Activated naive CD8-positive, alpha-beta T cell treated with anti-CD3 and anti-CD28 coated beads, Interleukin-2, amount 50 U/mL, for 16 hours (primary cell): ENCODE data around the gene TPRA1.
A peak's percentile ranks its signal among the peaks of the same experiment; 100 is the strongest.

Experiments
- DNase-seq: peaks from one replicate; pipeline ENCODE4 v3.0.0-alpha.2; 2020; ENCODE audit warnings: low read depth, low spot score

TPRA1 gene

DNA sequence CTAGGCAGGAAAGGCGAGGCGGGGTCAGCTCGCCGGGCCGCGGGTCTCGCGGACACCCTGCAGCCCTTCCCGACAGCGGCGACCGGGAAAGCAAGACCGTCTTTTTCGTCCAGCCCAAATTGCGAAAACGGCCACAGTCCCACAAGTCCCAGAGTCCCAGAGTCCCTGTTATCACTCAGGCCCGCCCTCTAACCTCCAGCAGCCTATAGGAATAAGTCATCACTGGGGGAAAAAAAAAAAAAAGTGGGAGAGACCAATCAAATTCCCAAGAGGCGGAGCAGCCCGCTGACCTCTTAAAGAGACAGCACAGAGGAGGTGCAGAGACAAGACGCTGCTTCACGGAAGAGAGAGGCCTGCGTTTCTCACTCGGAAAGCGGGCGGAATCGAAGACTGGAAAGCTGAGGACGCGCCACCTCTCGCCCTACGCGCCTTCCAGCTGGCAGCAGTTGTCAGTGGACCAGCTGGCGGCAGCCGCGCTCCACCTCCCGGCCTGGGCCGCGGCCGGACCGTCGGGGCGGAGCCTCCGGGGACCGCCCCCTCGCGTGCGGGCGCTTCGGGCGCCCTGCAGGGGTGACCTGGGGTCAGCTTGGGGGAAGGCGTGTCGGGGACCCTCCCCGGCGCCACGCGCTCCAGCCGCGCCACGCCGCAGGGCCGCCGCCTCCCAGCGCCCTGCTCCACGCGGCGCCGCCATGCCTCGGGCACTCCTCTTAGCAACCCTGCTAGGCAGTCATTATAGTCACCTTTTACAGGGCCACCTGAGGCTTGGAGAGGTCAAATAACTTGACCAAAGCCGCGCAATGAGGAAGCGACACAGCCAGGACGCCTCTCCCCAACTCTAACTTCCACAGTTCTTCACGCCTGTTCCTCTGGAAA is at the start of gene TPRA1:
TPRA1 (minus strand) TSS at position 141 of the 873 bp plus-strand sequence. CDS start 10,587 bp downstream, outside the sequence.
- DNase-seq, result peak; percentile 50

DNA sequence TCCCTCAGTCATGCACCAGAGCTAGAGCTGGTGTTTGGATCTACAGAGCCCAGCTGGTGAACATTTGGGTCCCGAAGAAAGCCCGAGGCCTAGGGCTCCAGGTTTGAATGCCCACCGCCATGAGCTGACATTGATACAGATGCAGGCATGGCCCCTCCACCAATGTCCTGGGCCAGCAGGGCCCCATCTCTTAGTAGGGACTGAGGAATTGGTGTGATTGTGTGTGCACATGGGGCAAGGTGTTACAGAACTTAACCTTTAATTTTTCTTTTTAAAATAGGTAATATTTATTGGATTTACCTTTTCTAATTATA is 49.5 kb upstream of the TPRA1 start:
- DNase-seq, result no peak

DNA sequence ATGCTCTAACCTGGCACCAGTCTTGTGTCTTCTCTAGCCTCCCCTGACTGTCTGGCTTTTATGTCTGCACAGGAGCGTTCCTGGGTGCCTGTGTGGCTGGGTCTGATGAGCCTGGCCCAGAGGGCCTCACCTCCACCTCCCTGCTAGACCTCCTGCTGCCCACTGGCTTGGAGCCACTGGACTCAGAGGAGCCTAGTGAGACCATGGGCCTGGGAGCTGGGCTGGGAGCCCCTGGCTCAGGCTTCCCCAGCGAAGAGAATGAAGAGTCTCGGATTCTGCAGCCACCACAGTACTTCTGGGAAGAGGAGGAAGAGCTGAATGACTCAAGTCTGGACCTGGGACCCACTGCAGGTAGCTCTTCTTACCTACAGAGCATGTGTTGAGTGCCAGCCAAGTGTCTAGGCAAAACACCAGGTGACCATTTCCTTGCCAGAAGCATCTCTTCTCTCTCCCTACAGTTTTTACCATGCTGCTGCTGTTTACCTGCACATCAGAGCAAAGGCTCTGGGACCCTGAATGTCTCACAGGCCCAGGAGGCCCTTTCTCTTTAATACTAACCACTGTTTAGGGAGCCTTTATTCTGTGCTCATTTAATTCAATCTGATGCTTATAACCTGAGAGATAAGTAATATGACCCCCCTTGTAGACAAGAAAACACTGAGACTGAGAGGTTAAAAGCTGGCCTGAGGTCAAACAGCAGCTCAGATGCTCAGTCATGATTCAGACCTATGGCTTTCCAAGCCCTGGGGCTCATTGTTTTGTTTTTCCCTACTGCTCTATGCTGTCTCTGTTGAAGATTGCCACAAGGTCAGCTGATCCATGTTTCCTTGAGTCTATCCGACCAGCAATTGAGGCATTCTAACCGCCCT is 48.9 kb upstream of the TPRA1 start:
- DNase-seq, result no peak

DNA sequence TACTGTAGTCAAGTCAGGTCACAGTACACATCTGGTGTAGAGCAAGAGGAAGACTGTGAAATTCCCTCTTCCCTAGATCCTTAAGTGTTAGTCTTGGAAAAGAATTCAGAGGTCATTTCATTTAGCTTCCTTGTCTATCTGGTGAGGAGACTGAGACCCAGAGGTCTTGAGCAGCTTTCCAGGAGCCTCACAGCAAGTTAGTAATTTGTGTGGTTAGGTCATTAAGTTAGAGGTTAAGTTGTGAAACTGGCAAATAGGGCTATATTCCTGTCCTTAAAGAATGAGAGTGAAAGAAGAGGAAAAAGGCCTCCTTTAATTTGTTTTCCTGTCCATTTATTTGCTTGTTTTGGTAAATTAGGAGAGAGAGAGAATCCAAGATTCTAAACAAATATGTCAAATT is 47.4 kb upstream of the TPRA1 start:
- DNase-seq, result no peak

DNA sequence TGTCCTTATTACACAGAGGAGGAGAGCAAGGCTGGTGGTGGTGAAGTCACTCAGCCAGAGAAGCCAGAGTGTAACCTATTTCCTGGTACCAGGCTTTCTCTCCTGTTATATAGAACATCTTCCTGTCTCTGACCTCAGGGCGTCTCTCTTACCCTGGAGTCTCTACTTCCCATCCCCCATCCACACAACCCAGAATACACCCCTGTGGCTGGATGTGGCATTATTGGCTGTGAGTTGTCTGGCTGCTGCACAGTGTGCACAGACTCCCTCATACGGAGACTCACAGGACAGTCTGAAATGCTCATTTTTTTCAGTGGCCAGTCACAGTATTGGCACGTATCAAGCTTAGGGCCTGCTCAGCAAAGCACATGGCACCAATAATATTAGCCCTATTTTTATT is 47.0 kb upstream of the TPRA1 start:
- no peak for DNase-seq

DNA sequence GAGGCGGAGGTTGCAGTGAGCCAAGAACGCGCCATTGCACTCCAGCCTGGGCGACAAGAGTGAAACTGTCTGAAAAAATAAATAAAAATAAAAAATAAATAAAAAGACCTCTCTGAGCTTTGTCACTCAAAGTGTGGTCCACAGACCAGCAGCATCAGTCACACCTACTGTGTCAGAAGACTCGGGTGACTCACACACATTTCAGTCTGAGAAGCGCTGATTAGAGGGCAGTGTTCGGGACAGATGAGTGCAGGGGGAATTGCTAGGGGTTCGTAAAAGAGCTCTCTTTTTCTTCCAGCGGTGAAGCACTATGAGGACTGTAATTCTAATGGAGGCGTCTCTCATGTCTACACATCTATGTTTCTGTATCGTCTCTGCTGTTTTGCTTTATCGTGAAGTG is 44.1 kb upstream of the TPRA1 start:
- DNase-seq, result no peak

DNA sequence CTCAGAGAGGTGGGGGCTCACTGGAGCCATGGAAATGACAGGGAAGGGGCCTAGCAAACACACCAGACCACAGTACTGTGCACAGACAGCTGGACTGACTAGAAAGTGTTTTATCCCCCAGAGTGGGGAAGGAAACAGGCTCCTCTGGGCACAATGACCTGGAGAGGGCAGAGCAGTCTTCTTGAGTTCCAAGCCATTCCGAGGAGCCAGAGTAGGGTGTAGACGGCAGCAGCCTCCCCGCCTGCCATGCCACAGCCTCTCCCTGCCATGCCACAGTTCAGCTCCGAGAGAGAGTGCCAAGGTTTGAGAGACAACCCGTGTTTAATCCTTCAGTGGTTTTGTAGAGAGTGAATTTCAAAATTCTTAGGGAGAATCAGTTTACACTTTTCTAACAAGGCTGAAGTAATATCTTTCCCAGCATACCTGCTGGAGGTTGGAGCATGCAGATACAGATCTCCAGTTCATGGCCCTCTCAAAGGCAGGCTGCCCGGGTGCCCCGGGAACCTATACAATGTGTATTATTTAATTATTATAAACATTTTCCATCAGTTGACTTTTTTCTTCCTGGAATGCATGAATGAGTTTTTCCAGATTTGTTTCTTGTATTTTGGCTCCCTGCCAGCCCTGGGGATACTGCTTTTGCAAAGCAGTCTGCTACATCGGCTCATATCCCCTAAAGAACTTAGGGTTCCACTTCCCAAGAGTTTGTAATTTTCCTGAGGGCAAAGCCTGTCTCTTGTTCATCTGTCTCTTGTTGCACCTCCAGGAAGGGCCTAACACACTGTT is 41.7 kb upstream of the TPRA1 start:
- DNase-seq, result no peak

DNA sequence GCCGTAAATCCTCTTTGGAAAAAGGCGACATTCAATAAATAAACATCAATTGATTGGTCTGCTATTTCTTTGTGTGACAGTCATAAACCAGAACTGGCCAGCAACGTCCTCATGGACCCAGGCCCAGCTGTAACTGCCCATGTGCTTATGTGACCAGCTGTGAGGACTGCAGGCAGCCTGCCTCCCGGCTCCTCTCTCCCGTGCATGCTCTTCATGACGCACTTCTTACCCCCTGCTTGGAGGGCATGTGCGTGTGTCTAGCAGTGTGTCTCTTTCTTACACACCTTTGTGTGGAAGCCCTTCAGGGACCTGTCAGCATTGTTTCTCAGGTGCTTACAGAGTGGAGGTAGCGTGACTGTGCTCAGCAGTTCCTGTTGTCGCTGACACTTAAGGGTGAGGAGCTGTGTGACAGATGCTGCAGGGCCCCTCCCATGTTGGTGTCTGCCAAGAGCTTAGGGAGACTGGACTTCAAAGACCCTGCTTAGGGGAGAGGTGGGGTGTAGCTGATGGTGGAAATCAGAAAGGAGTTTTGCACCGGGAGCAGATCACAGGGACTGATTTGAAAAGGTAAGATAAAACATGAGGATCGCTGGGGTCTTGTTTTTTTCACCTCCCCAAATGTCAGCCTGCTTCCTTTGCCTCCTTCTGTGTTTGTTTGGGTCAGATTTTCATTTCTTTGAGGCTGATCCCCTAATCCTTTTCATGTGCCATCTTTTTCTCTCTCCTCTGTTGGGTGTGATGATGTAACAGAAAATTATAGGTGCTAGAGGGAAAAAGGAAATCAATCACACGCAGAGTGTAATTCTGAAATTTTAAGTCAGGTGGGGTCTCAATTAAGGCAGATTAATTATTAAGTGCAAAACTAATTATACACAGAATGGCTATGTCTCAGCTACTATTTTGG is 40.5 kb upstream of the TPRA1 start:
- DNase-seq, result no peak

DNA sequence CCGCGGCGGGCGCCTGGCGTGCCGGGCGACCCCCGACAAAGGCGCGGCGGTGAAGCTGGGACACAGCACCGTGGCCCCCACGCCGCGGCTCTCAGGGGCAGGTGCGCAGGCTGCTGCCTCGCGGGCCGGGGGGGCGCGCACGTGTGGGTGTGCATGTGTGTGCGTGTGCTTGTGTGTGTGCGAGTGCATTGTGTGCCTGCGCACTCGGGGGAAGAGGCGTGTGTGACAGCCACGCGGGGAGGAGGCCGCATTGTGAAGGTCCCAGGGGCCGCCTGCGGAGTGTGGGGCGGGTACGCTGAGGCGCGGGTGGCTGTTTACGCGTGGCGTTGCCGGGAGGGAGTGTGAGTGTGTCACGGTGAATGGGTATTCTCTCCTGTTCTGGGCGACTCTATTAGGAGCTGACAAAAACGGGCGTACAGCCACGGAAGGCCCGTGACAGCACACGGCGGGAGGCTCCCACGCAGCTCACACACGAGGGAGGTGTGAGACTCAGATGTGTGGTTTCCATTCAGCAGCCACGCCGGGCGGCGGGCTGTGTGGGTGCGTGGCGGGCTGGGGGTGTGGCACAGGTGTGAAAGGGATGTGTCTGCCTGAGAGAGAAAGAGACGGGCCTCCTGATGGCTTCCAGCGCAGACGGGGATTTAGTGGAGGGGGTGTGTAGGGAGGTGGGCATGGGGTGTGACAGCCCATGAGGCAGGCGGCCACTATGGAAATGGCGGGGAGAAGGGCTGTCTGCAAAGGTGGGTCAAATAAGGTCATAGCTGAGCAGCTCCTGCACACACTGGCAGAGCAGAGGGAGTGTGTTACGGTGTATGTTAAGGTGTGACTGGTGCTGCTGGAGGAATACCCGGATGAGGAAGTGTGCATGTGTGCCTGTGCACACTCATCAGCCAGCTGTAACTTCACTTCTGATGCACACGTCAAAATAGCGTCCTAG is 39.2 kb upstream of the TPRA1 start:
- DNase-seq, result no peak

DNA sequence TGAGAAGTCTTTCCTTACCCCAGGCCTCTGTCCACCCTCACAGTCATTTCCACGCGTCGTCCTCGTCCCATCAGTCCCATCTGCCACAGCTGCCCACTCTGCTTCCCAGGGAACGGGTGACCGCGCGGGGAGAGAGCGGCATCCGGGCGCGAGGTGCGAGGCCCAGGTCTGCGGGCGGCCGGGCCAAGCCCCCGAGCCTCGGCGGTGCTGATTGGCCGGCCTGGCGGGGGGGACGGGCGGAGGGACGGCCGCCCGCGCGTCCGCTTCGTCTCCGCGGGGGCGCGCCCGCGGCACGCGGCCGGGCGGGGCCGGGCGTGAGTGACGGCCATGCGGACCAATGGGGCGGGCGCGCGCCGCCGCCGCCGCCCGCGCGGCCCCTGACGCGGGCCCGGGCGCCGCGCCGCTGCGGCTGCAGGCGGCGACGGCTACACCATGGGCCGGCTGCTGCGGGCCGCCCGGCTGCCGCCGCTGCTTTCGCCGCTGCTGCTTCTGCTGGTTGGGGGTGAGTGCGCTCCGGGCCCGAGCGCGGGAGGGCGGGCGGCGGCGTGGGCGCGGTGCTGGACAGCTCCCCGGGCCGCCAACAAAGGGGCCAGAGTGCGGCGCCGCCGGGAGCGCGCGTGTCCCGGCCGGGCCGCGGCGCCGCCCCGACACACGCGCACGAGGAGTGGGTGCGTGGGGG is 38.4 kb upstream of the TPRA1 start, which contains the start of gene PODXL2:
PODXL2 (plus strand) TSS at position 398 of the 679 bp plus-strand sequence; CDS start at position 433, 35 bp downstream.
- no peak for DNase-seq

DNA sequence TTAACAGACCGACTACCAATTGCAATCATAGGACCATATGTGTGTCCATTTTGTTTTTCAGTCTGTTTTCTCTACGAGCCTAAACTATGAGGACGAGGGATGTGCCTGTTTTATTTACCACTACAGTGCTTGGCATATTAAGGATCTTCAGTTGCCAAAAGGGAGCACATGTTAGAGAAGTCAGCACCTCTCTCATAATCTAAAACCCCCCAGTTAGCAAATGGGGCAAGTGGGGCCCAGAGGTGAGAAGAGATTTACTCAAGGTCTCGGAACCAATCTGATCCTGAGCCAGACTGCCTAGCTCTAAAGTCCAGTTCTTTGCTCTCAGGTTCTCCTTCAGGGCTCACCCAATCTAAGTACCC is 37.9 kb upstream of the TPRA1 start:
- DNase-seq, result no peak

DNA sequence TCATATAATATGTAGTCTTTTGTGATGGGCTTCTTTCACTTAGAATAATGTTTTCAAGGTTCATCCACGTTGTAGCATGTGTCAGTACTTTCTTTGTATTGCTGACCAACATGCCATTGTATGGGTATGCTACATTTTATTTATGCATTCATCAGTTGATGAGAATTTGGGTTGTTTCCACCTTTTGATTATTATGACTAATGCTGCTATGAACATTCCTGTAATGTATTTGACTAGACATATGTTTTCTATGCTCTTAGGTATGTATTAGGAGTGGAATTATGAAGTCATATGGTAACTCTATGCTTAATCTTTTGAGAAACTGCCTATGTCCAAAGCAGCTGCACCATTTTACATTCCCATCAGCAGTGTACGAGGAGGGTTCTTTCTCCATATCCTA is 35.3 kb upstream of the TPRA1 start:
- DNase-seq, result no peak

DNA sequence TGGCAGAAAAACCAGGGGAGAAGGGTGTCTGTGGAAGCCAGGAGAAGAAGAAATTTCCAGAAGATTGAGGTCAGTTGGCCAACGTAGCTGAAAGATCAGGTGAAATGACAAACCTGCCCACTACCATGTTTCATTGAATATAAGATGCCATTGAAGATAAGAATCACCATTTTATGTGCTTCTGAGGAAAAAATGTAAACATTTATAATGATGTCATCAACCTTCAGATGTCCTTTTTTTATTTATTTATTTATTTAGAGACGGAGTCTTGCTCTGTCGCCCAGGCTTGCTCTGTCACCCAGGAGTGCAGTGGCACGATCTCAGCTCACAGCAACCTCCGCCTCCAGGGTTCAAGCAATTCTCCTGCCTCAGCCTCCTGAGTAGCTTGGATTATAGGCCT is 33.5 kb upstream of the TPRA1 start:
- no peak for DNase-seq

DNA sequence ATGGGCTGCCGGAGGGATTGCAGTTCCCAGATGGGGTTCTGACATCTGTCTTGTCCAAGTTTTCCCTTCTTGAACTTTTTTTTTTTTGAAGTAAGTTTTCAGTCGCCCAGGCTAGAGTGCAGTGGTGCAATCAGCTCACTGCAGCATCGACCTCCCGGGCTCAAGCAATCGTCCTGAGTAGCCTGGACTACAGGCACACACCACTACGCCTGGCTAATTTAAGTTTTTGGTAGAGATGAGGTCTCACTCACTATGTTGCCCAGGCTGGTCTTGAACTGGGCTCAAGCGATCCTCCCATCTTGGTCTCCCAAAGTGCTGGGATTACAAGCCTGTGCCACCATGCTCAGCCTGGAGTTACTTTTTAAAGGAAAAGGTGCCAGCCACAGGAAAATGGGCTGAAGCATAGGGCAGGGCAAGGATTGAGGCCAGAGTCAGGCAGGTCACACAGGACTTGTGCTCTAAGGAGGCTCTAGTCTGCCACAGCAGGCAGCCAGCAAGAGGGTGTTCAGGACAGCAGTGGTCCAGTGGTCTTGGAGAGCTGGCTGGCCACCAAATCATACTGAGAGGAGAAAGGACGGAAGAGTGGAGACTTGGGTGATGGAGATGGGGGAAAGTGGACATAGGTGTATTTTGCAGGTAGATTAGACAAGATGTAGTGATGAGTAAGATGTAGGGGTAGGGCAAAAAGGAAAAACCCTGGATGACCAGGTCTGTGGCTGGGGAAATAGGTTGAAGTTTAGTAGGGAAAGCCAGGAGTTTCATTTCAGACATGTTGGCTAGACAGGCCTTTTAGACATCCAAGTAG is 32.4 kb upstream of the TPRA1 start:
- no peak for DNase-seq

DNA sequence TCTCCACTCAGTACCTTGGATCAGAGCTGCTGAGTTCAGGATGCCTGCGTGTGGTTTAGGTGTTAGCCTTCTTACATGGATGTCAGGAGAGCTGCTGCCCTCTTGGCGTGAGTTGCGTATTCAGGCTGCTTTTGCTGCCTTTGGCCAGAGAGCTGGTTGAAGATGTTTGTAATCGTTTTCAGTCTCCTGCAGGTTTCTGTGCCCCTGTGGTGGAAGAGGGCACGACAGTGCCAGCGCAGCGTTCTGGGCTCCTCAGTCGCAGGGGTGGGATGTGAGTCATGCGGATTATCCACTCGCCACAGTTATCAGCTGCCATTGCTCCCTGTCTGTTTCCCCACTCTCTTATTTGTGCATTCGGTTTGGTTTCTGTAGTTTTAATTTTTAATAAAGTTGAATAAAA is 31.5 kb upstream of the TPRA1 start:
- no peak for DNase-seq

DNA sequence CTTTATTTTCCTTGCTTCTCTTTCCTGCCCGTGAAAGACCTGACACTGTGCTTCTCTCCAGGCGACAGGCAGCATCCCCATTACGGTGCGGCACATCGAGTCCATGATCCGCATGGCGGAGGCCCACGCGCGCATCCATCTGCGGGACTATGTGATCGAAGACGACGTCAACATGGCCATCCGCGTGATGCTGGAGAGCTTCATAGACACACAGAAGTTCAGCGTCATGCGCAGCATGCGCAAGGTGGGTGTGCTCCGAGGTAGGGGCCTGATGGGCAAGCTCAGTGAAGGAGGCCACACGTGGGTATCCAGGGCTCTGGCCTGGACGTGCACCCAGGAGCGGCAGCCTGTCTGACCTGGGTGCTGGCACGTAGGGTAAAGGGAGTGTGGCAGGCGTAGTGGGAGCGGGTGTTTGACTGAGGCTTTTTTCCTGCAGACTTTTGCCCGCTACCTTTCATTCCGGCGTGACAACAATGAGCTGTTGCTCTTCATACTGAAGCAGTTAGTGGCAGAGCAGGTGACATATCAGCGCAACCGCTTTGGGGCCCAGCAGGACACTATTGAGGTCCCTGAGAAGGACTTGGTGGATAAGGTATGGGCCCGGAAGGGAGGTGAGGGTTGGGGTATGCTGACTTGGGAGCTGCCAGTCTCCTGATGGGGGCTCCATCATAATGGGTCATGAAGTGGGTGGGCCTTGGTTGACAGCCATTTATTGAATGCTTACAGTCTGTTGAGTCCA is 30.3 kb upstream of the TPRA1 start:
- DNase-seq, result no peak

DNA sequence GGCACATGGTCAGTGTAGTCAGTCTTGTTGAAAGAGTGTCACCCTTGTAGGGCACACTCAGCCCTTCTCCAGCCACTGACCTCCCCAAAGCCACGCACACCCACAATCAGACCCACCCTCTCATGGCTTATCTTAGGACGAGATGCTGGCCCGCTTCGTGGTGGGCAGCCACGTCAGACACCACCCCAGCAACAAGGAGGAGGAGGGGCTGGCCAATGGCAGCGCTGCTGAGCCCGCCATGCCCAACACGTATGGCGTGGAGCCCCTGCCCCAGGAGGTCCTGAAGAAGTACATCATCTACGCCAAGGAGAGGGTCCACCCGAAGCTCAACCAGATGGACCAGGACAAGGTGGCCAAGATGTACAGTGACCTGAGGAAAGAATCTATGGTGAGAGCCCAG is 28.4 kb upstream of the TPRA1 start:
- no peak for DNase-seq
